DND-41 (cell line): ENCODE data around the gene GYPC.

Experiments used
- ATAC-seq: fragments of 200-7000 bp; cut with Tn5 transposase; 3 replicates; pipeline ENCODE4 v1.9.1; 2021; ENCODE audit warnings: low read depth; ENCODE audit not compliant: insufficient read depth
- DNase-seq: peaks from one replicate; pipeline ENCODE4 v3.0.0-alpha.2; 2020
- H2AFZ ChIP-seq: 2 replicates; pipeline ENCODE4 v1.6.0; 2012; ENCODE audit warnings: low read depth, low read length
- H3K27ac ChIP-seq: 2 replicates; pipeline ENCODE4 v1.5.1; 2012; ENCODE audit warnings: low read length, inconsistent platforms
- H3K27me3 ChIP-seq: fragments of 200-600 bp; sonication (generic); 2 replicates; pipeline ENCODE4 v1.6.0; 2012; ENCODE audit warnings: low read length, mild to moderate bottlenecking, inconsistent platforms; ENCODE audit not compliant: insufficient read depth, poor library complexity
- H3K36me3 ChIP-seq: 2 replicates; pipeline ENCODE4 v1.5.1; 2012; ENCODE audit warnings: low read length, inconsistent platforms; ENCODE audit not compliant: insufficient read depth
- H3K4me1 ChIP-seq: 2 replicates; pipeline ENCODE4 v1.5.1; 2012; ENCODE audit warnings: mild to moderate bottlenecking, low read length; ENCODE audit not compliant: insufficient read depth
- H3K4me2 ChIP-seq: 2 replicates; pipeline ENCODE4 v1.6.0; 2012; ENCODE audit warnings: mild to moderate bottlenecking, moderate library complexity, low read length, inconsistent platforms; ENCODE audit not compliant: insufficient read depth
- H3K4me3 ChIP-seq, 2 experiments: fragments of 200-600 bp in 1 of 2; shearing (Covaris generic) in 1 of 2; 2 replicates each; pipeline ENCODE4 v1.5.1; 2012 to 2016; ENCODE audit warnings: inconsistent platforms in 2 of 2, low read length in 2 of 2, mild to moderate bottlenecking in 2 of 2, low read depth in 1 of 2, moderate library complexity in 1 of 2
- H3K79me2 ChIP-seq: 2 replicates; pipeline ENCODE4 v1.6.0; 2012; ENCODE audit warnings: low read length, inconsistent platforms; ENCODE audit not compliant: insufficient read depth
- H3K9ac ChIP-seq: 2 replicates; pipeline ENCODE4 v1.6.0; 2012; ENCODE audit warnings: low read depth, mild to moderate bottlenecking, inconsistent platforms, low read length, moderate library complexity
- H3K9me3 ChIP-seq: 2 replicates; pipeline ENCODE4 v1.5.1; 2012; ENCODE audit warnings: low read length, moderate library complexity, mild to moderate bottlenecking, inconsistent platforms; ENCODE audit not compliant: insufficient read depth, severe bottlenecking
- H4K20me1 ChIP-seq: 2 replicates; pipeline ENCODE4 v1.6.0; 2012; ENCODE audit warnings: low read length; ENCODE audit not compliant: insufficient read depth
- EZH2 ChIP-seq: IDR thresholded peaks from 3 replicates; pipeline ENCODE4 v1.6.1; 2012; ENCODE audit warnings: borderline replicate concordance, low read depth, mild to moderate bottlenecking, moderate library complexity, low read length, inconsistent platforms; ENCODE audit not compliant: severe bottlenecking
- TF ChIP-seq, protein P1 (sequence below): IDR thresholded peaks from 2 replicates; pipeline ENCODE4 v1.5.1; 2012; ENCODE audit warnings: borderline replicate concordance, low read length, moderate library complexity, mild to moderate bottlenecking; ENCODE audit not compliant: poor library complexity, severe bottlenecking; ENCODE audit errors: extremely low read depth

The GYPC gene

DNA sequence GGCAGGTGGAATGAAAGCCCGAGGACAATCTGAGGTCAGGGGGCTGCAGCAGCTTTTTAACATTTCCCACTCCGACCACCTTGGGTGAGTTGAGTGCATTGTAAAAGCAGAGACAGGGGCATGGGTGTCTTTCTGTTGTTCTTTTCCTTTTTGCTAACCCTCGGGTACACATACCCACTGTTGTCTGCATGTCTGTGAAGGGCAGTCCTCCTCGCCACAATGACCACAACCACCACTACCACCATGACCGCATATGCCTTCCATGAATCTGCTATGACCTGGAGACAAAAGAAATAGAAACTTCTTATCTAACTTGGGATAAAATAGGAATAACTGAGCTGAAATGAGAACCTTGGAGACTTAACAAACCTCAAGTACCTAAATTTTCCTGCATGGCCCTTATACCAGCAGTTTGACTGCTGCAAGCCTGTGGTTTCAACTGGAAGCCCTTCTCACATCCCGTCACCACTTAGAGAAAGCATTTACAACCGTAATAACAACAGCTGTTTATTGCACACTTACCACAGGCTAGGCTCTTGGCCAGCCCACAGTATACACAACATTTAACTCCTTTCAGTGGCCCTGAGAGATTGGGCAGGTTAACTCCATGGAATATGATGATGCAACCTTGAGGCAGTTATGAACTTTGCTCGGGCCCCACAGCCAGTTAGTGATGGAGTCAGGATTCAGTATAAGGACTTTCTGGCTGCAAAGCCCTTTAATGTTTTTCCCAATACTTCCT, 80.3 kb downstream of the GYPC start:
- no peaks in the 10 kb centered on the region for H3K79me2 ChIP-seq
- H4K20me1 ChIP-seq = no peaks in the 10 kb centered on the region
- no peaks in the 10 kb centered on the region for H3K9me3 ChIP-seq
- no peak overlapping the region for H2AFZ ChIP-seq
- no peak overlapping the region for H3K9ac ChIP-seq
- H3K4me3 ChIP-seq = no peak overlapping the region
- H3K27me3 ChIP-seq = no peaks in the 10 kb centered on the region
- no peak overlapping the region for H3K27ac ChIP-seq
- no peaks in the 10 kb centered on the region for H3K36me3 ChIP-seq
- no peak for TF ChIP-seq EZH2
- TF ChIP-seq, protein P1, sequence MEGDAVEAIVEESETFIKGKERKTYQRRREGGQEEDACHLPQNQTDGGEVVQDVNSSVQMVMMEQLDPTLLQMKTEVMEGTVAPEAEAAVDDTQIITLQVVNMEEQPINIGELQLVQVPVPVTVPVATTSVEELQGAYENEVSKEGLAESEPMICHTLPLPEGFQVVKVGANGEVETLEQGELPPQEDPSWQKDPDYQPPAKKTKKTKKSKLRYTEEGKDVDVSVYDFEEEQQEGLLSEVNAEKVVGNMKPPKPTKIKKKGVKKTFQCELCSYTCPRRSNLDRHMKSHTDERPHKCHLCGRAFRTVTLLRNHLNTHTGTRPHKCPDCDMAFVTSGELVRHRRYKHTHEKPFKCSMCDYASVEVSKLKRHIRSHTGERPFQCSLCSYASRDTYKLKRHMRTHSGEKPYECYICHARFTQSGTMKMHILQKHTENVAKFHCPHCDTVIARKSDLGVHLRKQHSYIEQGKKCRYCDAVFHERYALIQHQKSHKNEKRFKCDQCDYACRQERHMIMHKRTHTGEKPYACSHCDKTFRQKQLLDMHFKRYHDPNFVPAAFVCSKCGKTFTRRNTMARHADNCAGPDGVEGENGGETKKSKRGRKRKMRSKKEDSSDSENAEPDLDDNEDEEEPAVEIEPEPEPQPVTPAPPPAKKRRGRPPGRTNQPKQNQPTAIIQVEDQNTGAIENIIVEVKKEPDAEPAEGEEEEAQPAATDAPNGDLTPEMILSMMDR = no peak
- no peak for DNase-seq
- H3K4me1 ChIP-seq = no peaks in the 10 kb centered on the region
- ATAC-seq = peak; percentile 24; the same call in 2 of the 3 replicates
- no peak overlapping the region for H3K4me2 ChIP-seq

GRCh38 chr2:126739141-126739540, 83.2 kb downstream of the GYPC start:
- ATAC-seq = no peak
- Histone ChIP-seq H3K4me2 (no peak overlapping the region), H4K20me1 (no peaks in the 10 kb centered on the region), H3K4me3 (no peak overlapping the region), H3K79me2 (no peaks in the 10 kb centered on the region), H3K9me3 (no peaks in the 10 kb centered on the region), H3K4me1 (no peaks in the 10 kb centered on the region), H3K27me3 (no peaks in the 10 kb centered on the region), H3K27ac (no peak overlapping the region), H3K36me3 (no peaks in the 10 kb centered on the region), H2AFZ (no peak overlapping the region), H3K9ac (no peak overlapping the region)
- no peak for DNase-seq
- TF ChIP-seq, protein P1 = no peak
- no peak for TF ChIP-seq EZH2

GRCh38 chr2:126744640-126745039, 88.7 kb downstream of the GYPC start:
- ATAC-seq = no peak
- no peak overlapping the region for H3K4me2 ChIP-seq
- no peak overlapping the region for H3K9ac ChIP-seq
- TF ChIP-seq EZH2 = no peak
- TF ChIP-seq, protein P1 = no peak
- peaks cover 5% of the 10 kb centered on the region for H3K27me3 ChIP-seq
- no peaks in the 10 kb centered on the region for H3K4me1 ChIP-seq
- H2AFZ ChIP-seq = no peak overlapping the region
- H3K27ac ChIP-seq = no peak overlapping the region
- H3K79me2 ChIP-seq = no peaks in the 10 kb centered on the region
- no peaks in the 10 kb centered on the region for H3K36me3 ChIP-seq
- DNase-seq = no peak
- no peak overlapping the region for H3K4me3 ChIP-seq
- no peaks in the 10 kb centered on the region for H4K20me1 ChIP-seq
- no peaks in the 10 kb centered on the region for H3K9me3 ChIP-seq
